Measurements from ENCODE around the gene CDH4. TPM values are rescaled to one million over a fixed set of nuclear protein-coding genes. Genes with fewer than 3 reads are reported as not detected.

Gene CDH4
- total RNA-seq, 1 experiment from 2014 or later = 25.0 TPM

GRCh38 chr20:61868466-61869090 is 616.5 kb downstream of the CDH4 start:
- H3K4me3 Mint-ChIP-seq (ENCODE audit: unreplicated experiment) = no peak overlapping the region
- H3K27me3 Mint-ChIP-seq (ENCODE audit: insufficient read depth, unreplicated experiment) = no peaks in the 10 kb centered on the region
- no peaks in the 10 kb centered on the region for H3K9me3 Mint-ChIP-seq (ENCODE audit: unreplicated experiment)

GRCh38 chr20:61869750-61870507 is 617.9 kb downstream of the CDH4 start:
- no peak for TF ChIP-seq CTCF (IDR thresholded peaks at IDR 0.05; ENCODE audit: unreplicated experiment)
- Mint-ChIP-seq H3K4me3 (ENCODE audit: unreplicated experiment) (no peak overlapping the region), H3K4me1 (ENCODE audit: insufficient read depth, unreplicated experiment) (no peaks in the 10 kb centered on the region), H3K36me3 (ENCODE audit: insufficient read depth, unreplicated experiment) (no peaks in the 10 kb centered on the region), H3K27me3 (ENCODE audit: insufficient read depth, unreplicated experiment) (no peaks in the 10 kb centered on the region), H3K27ac (ENCODE audit: low read depth, unreplicated experiment) (no peak overlapping the region), H3K9me3 (ENCODE audit: unreplicated experiment) (no peaks in the 10 kb centered on the region)
- BruUV-seq (replicated peaks) = no TSS peak
- CTCF ChIA-PET = interaction anchor here (1.2 to 1.8 kb wide), 2 partner anchors 9 to 17 kb away, joined by 6 read pairs; no protein-coding TSS in a partner anchor
- intact Hi-C loops (cut with micrococcal nuclease) = loop anchor here (5.0 kb wide), 1 partner anchor 613 kb away; no protein-coding TSS in a partner anchor
- POLR2A ChIA-PET = no interaction called here
- DNase-seq (ENCODE audit: unreplicated experiment) = no peak

More at GRCh38 chr20:61868466-61869090, 616.5 kb downstream of the CDH4 start:
- DNase-seq (ENCODE audit: unreplicated experiment) = no peak
- no peaks in the 10 kb centered on the region for H3K4me1 Mint-ChIP-seq (ENCODE audit: insufficient read depth, unreplicated experiment)
- ChIA-PET POLR2A (interaction anchor here (0.7 kb wide), 1 partner anchor 9 kb away, joined by 3 read pairs; no protein-coding TSS in a partner anchor), CTCF (interaction anchor here (0.5 to 1.2 kb wide), 4 partner anchors 19 to 760 kb away, joined by 3 to 6 read pairs (median 3); no protein-coding TSS in a partner anchor)
- H3K27ac Mint-ChIP-seq (ENCODE audit: low read depth, unreplicated experiment) = no peak overlapping the region
- H3K36me3 Mint-ChIP-seq (ENCODE audit: insufficient read depth, unreplicated experiment) = no peaks in the 10 kb centered on the region
- intact Hi-C loops (cut with micrococcal nuclease) = no loop called here
- no peak for TF ChIP-seq CTCF (IDR thresholded peaks at IDR 0.05; ENCODE audit: unreplicated experiment)
- BruUV-seq (replicated peaks) = no TSS peak

GRCh38 chr20:61871160-61871559 is 619.1 kb downstream of the CDH4 start:
- TF ChIP-seq CTCF (IDR thresholded peaks at IDR 0.05; ENCODE audit: unreplicated experiment) = no peak
- Mint-ChIP-seq H3K27ac (ENCODE audit: low read depth, unreplicated experiment) (no peak overlapping the region), H3K4me1 (ENCODE audit: insufficient read depth, unreplicated experiment) (no peaks in the 10 kb centered on the region), H3K9me3 (ENCODE audit: unreplicated experiment) (no peaks in the 10 kb centered on the region), H3K27me3 (ENCODE audit: insufficient read depth, unreplicated experiment) (no peaks in the 10 kb centered on the region), H3K36me3 (ENCODE audit: insufficient read depth, unreplicated experiment) (no peaks in the 10 kb centered on the region), H3K4me3 (ENCODE audit: unreplicated experiment) (no peak overlapping the region)
- BruUV-seq (replicated peaks) = no TSS peak
- ChIA-PET CTCF (interaction anchor here (1.8 kb wide), 1 partner anchor 10 kb away, joined by 6 read pairs; no protein-coding TSS in a partner anchor), POLR2A (no interaction called here)
- intact Hi-C loops (cut with micrococcal nuclease) = loop anchor here (5.0 kb wide), 1 partner anchor 614 kb away; no protein-coding TSS in a partner anchor
- DNase-seq (ENCODE audit: unreplicated experiment) = no peak

- Mint-ChIP-seq H3K9me3 (ENCODE audit: unreplicated experiment) (no peaks in the 10 kb centered on the region), H3K4me3 (ENCODE audit: unreplicated experiment) (no peak overlapping the region), H3K36me3 (ENCODE audit: insufficient read depth, unreplicated experiment) (no peaks in the 10 kb centered on the region), H3K27ac (ENCODE audit: low read depth, unreplicated experiment) (no peak overlapping the region), H3K27me3 (ENCODE audit: insufficient read depth, unreplicated experiment) (no peaks in the 10 kb centered on the region), H3K4me1 (ENCODE audit: insufficient read depth, unreplicated experiment) (no peaks in the 10 kb centered on the region)
- intact Hi-C loops (cut with micrococcal nuclease) = loop anchor here (5.0 kb wide), 1 partner anchor 615 kb away; no protein-coding TSS in a partner anchor
- ChIA-PET POLR2A (no interaction called here), CTCF (no interaction called here)
- no TSS peak for BruUV-seq (replicated peaks)
- no peak for TF ChIP-seq CTCF (IDR thresholded peaks at IDR 0.05; ENCODE audit: unreplicated experiment)
- no peak for DNase-seq (ENCODE audit: unreplicated experiment)
These were observed 619.9 kb downstream of the CDH4 start for GRCh38 chr20:61871913-61872312.

Measured in MCF 10A (cell line).